Nephron (organoid): ENCODE results near the gene PGBD5.

Experiments
- H3K27ac Mint-ChIP-seq, 3 experiments: 2 replicates each; pipeline ENCODE4 v1.8.0; 2020; ENCODE audit warnings: mixed read lengths in 3 of 3, mild to moderate bottlenecking in 2 of 3, moderate library complexity in 1 of 3
- H3K27me3 Mint-ChIP-seq: 2 replicates; pipeline ENCODE4 v1.8.0; 2021; ENCODE audit warnings: low read depth, mild to moderate bottlenecking, moderate library complexity, mixed read lengths
- H3K36me3 Mint-ChIP-seq: 2 replicates; pipeline ENCODE4 v1.8.0; 2020; ENCODE audit warnings: low read depth, mixed read lengths
- H3K4me1 Mint-ChIP-seq: 2 replicates; pipeline ENCODE4 v1.8.0; 2020; ENCODE audit warnings: mixed read lengths
- H3K4me3 Mint-ChIP-seq, 3 experiments: 2 replicates each; pipeline ENCODE4 v1.8.0; 2020; ENCODE audit warnings: mild to moderate bottlenecking in 3 of 3, mixed read lengths in 3 of 3, moderate library complexity in 2 of 3
- H3K9me3 Mint-ChIP-seq: 2 replicates; pipeline ENCODE4 v1.8.0; 2020; ENCODE audit warnings: mixed read lengths
- TF ChIP-seq, protein P1 (sequence below), 3 experiments: fragments of 200-600 bp; sonication (generic); IDR thresholded peaks; one replicate each; pipeline ENCODE4 v1.5.0; 2021; ENCODE audit warnings: antibody characterized with exemption in 3 of 3; ENCODE audit not compliant: unreplicated experiment in 3 of 3

Gene PGBD5

DNA sequence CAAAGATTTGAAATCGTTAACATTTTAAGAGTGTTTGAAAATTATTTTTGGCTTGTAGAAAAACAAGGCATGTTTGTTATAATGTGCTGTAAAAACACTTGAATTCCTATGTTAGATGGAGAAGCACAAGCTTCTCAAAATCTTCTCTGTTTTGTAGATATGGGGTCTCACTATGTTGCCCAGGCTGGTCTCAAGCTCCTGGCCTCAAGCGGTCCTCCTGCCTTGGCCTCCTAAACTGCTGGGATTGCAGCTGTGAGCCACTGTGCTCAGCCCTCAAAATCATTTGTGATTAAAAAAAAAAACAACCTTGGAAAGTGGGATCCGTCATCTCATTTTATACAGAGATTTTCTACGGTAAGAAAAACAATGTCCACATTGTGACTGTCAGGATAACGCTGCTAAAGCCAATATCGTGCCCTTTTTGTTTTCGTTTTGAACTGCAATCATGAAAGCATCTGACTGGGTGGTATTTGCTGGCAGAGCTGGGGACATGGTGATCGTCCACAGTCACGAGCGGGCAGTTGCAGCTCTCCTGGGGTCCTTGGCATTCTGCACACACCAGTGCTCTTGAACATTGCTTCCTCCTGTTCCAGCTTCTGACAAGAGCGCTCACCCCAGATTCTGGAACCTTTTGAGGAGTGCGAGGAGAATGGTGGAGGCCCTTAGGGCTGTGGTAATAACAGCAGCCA, 112.5 kb downstream of the PGBD5 start:
- TF ChIP-seq, protein P1, sequence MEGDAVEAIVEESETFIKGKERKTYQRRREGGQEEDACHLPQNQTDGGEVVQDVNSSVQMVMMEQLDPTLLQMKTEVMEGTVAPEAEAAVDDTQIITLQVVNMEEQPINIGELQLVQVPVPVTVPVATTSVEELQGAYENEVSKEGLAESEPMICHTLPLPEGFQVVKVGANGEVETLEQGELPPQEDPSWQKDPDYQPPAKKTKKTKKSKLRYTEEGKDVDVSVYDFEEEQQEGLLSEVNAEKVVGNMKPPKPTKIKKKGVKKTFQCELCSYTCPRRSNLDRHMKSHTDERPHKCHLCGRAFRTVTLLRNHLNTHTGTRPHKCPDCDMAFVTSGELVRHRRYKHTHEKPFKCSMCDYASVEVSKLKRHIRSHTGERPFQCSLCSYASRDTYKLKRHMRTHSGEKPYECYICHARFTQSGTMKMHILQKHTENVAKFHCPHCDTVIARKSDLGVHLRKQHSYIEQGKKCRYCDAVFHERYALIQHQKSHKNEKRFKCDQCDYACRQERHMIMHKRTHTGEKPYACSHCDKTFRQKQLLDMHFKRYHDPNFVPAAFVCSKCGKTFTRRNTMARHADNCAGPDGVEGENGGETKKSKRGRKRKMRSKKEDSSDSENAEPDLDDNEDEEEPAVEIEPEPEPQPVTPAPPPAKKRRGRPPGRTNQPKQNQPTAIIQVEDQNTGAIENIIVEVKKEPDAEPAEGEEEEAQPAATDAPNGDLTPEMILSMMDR (IDR thresholded peaks at IDR 0.05; ENCODE audit: unreplicated experiment in 3 of 3): no peak
- Mint-ChIP-seq H3K4me3 (no peak overlapping the region), H3K27ac (no peak overlapping the region), H3K27me3 (peaks cover 27% of the 10 kb centered on the region), H3K9me3 (no peaks in the 10 kb centered on the region), H3K4me1 (peaks cover 13% of the 10 kb centered on the region), H3K36me3 (no peaks in the 10 kb centered on the region)

- Mint-ChIP-seq H3K9me3 (no peaks in the 10 kb centered on the region), H3K36me3 (no peaks in the 10 kb centered on the region), H3K27me3 (peaks cover 27% of the 10 kb centered on the region), H3K27ac (no peak overlapping the region), H3K4me1 (peaks cover 11% of the 10 kb centered on the region), H3K4me3 (no peak overlapping the region)
- TF ChIP-seq, protein P1 (IDR thresholded peaks at IDR 0.05; ENCODE audit: unreplicated experiment in 3 of 3): no peak
Observed at GRCh38 chr1:230312676-230313075, 113.5 kb downstream of the PGBD5 start.

GRCh38 chr1:230310381-230311163, 115.6 kb downstream of the PGBD5 start:
- H3K27ac Mint-ChIP-seq: no peak overlapping the region
- no peaks in the 10 kb centered on the region for H3K9me3 Mint-ChIP-seq

GRCh38 chr1:230309646-230310177, 116.4 kb downstream of the PGBD5 start:
- Mint-ChIP-seq H3K27ac (no peak overlapping the region), H3K4me1 (peaks cover 25% of the 10 kb centered on the region), H3K4me3 (no peak overlapping the region), H3K27me3 (peaks cover 15% of the 10 kb centered on the region), H3K36me3 (no peaks in the 10 kb centered on the region), H3K9me3 (no peaks in the 10 kb centered on the region)
- TF ChIP-seq, protein P1 (IDR thresholded peaks at IDR 0.05; ENCODE audit: unreplicated experiment in 3 of 3): no peak

More at GRCh38 chr1:230310381-230311163, 115.6 kb downstream of the PGBD5 start:
- no peaks in the 10 kb centered on the region for H3K36me3 Mint-ChIP-seq
- H3K27me3 Mint-ChIP-seq: peaks cover 15% of the 10 kb centered on the region
- peaks cover 20% of the 10 kb centered on the region for H3K4me1 Mint-ChIP-seq
- TF ChIP-seq, protein P1 (IDR thresholded peaks at IDR 0.05; ENCODE audit: unreplicated experiment in 3 of 3): peak; percentile 92 to 98 (median 95)
- no peak overlapping the region for H3K4me3 Mint-ChIP-seq

DNA sequence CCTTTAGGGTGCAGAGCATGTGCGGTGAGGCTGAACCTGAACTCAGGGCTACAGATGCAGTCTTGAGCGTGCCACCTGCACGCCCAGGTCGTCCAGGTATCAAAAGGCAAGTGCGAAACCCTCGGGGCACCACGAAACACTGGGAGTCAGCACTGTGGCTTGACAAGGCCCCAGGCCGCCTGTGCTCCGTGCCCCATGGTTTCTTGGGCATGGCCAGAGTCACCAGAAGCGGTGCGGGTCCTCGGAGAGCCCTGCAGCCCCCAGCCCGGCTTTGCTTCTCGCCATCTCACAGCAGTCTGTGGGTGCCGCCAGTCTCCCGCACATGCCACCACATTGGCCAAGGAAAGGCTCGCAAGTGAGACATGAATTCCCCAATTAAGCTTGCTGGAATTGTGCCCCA, 117.3 kb downstream of the PGBD5 start:
- H3K36me3 Mint-ChIP-seq: no peaks in the 10 kb centered on the region
- peaks cover 31% of the 10 kb centered on the region for H3K4me1 Mint-ChIP-seq
- TF ChIP-seq, protein P1 (IDR thresholded peaks at IDR 0.05; ENCODE audit: unreplicated experiment in 3 of 3): no peak
- H3K27me3 Mint-ChIP-seq: peaks cover 17% of the 10 kb centered on the region
- H3K4me3 Mint-ChIP-seq: no peak overlapping the region
- no peaks in the 10 kb centered on the region for H3K9me3 Mint-ChIP-seq
- no peak overlapping the region for H3K27ac Mint-ChIP-seq
